ENCODE data around the gene CHRNA4.

Gene CHRNA4

GRCh38 chr20:63363013-63363957, 2.1 kb upstream of the CHRNA4 start:
- no peak for DNase-seq (ENCODE audit: low spot score)

DNA sequence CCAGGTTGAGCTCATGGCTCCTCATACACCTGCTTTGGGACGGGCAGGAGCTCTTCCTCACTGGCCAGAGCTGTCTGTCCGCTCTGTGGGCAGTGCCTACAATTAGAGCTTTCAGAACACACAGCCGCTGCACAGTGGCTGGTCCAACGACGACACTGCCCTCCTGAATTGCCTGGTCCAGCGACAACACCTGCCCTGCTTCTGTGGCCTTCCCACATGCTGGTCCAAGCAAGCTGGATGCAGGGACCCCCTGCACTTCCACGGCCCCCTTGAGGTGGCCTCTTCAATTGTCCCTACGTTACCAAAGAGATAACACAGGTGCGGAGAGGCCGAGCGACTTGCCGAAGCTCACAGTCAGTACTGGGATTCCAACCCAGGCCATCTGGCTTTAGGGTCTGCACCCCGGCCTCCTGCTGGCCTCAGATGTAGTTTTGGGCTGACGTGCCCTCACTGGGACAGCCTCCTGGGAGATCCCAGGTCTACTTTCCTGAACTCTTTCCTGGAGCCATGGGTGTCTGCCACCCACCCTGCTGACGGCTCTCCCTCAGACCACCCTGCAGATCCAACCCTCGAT, 1.4 kb upstream of the CHRNA4 start:
- no peak for DNase-seq (ENCODE audit: low spot score)

DNA sequence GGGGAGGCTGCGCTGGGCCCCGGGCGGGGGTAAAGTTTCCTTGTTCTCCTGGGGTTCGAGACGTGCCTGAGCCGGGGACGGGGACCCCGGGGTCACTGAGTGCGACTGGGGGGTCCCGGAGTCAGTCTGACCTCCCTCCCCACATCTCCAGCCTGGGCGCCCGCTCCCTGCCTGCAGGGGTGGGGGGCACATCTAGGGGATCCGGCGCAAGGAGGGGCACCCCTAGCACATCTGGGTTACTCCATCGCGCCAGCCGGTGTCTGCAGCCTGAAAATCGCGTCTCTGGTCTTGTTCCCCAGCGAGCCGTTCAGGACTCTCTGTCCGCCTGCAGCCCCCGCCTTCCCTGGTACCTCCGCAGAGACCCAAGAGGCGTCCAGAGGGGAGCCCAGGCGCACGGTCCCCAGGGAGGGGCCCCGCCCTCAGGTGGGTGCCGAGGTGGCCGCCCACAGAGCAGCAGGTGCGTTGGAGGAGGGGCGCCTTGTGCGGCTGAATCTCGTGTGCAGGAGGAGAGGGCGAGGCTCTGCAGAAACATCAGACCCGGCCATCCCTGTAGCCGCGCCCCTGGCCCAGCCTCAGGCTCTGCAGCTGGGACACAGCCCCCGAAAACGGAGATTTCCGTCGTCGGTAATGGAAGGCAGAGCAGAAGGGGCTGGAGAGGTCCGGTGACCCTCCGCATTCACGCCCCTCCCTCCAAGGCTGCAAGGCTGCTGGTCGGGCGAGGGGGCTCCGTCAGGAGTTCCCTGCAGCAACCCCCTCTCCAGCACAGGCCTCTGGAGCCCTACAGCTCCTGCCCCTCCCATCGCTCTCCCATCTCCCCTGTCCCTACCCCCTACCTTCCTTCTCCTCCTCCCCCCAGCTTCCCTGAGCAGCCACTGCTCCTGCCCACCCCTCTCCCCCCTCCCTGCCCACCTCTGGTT, 628 bp upstream of the CHRNA4 start:
- DNase-seq (ENCODE audit: low spot score): no peak

- no peak for DNase-seq (ENCODE audit: low spot score)
These were observed 956 bp downstream of the CHRNA4 start for GRCh38 chr20:63359937-63360849.

DNA sequence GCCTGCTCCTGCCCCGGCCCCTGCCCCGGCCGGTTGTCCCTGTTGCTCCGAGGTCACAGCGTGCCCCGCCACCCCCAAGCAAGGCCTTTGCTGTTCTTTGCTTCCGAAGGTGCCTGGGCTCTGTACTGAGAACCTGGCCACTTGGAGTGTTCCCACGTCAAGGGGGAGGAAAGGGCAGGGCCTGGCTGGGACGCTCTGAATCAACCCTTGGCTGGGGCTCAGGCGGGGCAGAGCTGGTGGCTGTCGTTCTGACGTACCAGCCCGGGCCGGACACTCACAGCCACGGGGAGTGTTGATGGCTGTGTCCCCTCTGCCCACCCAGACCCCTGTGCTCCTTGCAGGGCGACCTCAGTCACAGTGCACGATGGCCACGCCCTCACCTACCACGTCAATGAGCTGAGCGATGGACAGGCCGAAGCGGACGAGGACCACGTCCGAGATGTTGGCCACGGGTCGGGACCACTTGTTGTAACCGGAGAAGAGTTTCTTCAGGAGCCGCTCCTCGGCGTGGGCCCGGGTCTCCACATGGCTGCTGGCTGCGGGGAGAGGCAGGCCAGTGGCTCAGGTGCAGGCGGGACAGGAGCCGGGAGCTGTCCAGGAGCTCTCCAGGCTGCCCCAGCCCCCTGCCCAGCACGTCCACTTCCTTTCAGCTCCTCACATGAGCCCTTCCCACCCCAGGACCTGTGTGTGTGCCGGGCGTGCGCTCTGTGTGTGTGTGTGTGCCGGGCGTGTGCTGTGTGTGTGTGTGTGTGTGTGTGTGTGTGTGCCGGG, 1.8 kb downstream of the CHRNA4 start:
- DNase-seq (ENCODE audit: low spot score): no peak

DNA sequence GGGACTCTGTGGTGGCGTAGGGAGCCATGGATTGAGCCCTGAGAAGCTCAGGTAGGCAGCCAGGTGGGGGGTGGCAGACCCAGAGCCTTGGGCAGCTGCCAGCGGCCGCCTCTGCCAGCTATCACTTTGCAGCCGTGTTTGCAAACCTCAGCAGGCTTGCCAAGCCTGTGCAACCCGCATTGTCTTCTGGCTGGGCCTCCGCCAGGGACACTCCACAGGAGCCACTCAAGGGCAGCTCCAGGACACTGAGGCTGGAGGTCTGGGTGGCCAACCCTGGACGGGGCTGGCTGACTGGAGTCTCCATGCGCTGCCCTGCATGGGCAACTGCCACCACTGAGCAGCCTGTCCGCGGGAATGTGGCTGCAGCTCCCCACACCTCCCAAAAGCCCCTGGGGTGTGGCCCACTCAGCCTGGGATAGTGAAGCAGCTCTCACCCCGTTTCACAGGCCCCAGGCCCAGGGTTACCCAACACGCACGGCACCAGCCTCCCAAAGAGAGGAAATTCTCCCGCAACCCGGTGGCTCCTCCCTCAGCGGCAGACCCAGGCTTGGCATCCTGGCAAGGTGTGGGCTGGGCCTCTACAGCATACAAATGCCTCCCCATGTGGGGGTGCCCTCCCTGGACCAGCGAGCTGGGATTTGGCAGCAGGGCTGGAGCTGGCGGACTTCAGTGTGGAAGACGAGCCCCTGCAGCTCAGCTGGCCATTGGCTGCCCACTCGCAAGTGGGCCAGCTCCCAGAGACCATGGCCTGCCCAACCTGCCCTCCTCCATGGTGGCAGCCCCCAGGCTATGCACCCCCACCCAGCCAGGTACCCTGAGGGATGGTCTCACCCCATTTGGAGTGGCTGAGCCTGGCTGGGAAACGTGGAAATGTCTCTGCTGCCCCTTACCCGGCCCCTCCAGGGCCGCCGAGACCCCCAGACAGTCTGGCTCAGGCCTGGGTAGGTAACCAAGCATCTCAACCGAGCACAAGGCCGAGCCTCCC, 2.9 kb downstream of the CHRNA4 start:
- no peak for DNase-seq (ENCODE audit: low spot score)

- no peak for DNase-seq (ENCODE audit: low spot score)
These were observed 3.9 kb downstream of the CHRNA4 start for GRCh38 chr20:63356931-63357879.

- DNase-seq (ENCODE audit: low spot score): no peak
These were observed 4.6 kb downstream of the CHRNA4 start for GRCh38 chr20:63356511-63356910.

DNA sequence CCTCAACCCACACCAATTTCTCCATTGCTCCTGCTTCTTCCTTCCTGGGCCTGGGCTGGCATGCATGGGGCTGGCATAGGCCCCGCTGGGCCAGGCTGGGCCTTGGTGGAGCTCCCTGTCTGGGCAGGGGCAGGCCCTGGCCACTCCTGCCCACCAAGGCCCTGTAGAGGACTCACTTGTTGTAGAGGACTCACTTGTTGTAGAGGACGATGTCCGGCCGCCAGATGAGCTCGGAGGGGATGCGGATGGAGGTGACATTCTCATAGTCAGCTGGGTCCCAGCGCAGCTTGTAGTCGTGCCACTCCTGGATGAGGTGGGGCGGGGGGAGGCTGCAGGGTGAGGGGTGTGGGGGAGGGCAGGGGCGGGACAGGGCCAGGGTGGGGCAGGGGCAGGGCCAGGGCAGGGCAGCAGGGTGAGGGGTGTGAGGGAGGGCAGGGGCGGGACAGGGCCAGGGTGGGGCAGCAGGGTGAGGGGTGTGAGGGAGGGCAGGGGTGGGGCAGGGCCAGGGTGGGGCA, 5.3 kb downstream of the CHRNA4 start:
- no peak for DNase-seq (ENCODE audit: low spot score)

- no peak for DNase-seq (ENCODE audit: low spot score)
These were observed 6.4 kb downstream of the CHRNA4 start for GRCh38 chr20:63354636-63355350.

DNA sequence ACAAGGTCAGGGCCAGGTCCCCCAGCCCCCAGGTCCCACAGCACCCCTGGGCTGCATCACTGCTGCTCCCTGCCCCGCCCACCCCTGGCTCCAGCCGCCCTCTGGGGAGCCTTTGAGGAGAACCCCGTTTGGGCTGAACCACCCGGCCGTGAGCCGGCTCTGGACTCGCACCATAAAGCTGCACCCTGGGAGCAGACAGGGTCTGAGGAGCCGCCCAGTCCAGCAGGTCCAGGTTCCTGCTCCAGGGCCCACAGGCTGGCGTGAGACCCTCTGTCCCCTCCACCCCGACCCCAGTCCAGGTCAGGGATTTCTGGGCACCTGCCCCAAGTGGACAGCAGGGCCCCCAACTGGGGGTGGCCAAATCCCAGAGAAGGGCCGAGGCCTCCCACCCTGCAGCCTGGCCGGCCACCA, 8.3 kb downstream of the CHRNA4 start:
- no peak for DNase-seq (ENCODE audit: low spot score)

GRCh38 chr20:63351811-63352591, 9.1 kb downstream of the CHRNA4 start:
- no peak for DNase-seq (ENCODE audit: low spot score)

DNA sequence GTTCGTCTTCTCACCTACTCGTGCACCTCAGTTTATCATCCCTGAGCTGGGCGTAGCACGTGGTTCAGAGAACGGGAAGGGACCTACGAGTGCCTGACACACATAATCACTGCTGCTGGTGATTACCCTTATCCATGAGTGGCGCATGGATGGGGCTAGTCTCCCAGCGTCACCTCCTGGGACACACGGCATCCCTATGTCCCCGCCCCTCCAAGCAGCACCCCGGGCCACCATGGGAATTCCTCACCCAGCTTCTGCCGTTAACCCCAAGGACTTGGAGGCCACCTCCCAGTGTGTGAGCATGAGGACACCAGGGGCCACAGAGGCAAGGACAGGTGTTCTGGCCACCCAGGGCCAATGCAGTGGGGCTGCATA, 9.8 kb downstream of the CHRNA4 start:
- DNase-seq (ENCODE audit: low spot score): no peak

GRCh38 chr20:63350597-63351325, 10.4 kb downstream of the CHRNA4 start:
- DNase-seq (ENCODE audit: low spot score): no peak

GRCh38 chr20:63350196-63350595, 11.0 kb downstream of the CHRNA4 start:
- DNase-seq (ENCODE audit: low spot score): no peak

DNA sequence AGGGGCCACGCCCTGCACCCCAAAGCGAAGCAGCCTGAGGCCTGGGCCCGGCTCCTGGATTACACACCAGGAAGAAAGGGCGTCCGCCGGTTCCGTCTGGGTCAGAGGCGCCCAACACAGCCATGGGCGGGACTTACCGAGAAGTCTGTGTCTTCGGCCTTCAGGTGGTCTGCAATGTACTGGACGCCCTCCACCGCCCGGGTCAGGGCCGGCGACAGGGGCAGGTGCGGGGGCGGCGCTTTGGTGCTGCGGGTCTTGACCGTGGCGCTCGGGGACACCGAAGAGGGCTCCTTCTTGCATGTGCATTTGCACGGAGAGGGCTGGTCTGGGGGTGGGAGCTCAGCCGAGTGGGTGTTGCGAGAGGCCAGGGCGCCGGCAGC, 11.6 kb downstream of the CHRNA4 start:
- no peak for DNase-seq (ENCODE audit: low spot score)
